H1 (cell line): ENCODE measurements around the gene RASSF4. TPM values are rescaled to one million over a fixed set of nuclear protein-coding genes. Genes with fewer than 3 reads are reported as not detected.

Experiments used
- CTCF ChIA-PET: fragments of 300-600 bp; sonication (Branson Sonifier 250); formaldehyde crosslinking; loops from one replicate; lab custom pipeline; 2021; ENCODE audit not compliant: partially characterized antibody; lab: Charles Lee
- POLR2A ChIA-PET: fragments of 300-600 bp; sonication (Branson Sonifier 250); formaldehyde crosslinking; loops from one replicate; lab custom pipeline; 2021; ENCODE audit warnings: inconsistent platforms; ENCODE audit not compliant: partially characterized antibody; lab: Charles Lee
- DNase-seq, 2 experiments: peaks; one replicate each; pipeline versions ENCODE4 v3.0.0 to v3.0.0-alpha.2; 2010 to 2022; ENCODE audit warnings: low spot score in 2 of 2, low read depth in 1 of 2, mixed read lengths in 1 of 2
- FAIRE-seq: peaks from 2 replicates; lab custom pipeline; 2011; peaks lifted over from hg19 to GRCh38; lab: Jason Lieb, UNC
- H2AFZ ChIP-seq: 2 replicates; pipeline ENCODE4 v1.8.1; 2012; ENCODE audit warnings: low read length, inconsistent platforms
- H2AK5ac ChIP-seq: 2 replicates; pipeline ENCODE4 v1.6.1; 2013; ENCODE audit warnings: low read depth, low read length
- H2BK120ac ChIP-seq: replicated peaks from 2 replicates; pipeline ENCODE3; 2013; ENCODE audit warnings: low read depth, low read length, inconsistent platforms
- H2BK12ac ChIP-seq: 2 replicates; pipeline ENCODE4 v1.6.1; 2013; ENCODE audit warnings: low read depth, low read length
- H2BK15ac ChIP-seq: 2 replicates; pipeline ENCODE4 v1.6.1; 2013; ENCODE audit warnings: low read length
- H2BK20ac ChIP-seq: 2 replicates; pipeline ENCODE4 v1.6.1; 2013; ENCODE audit warnings: low read length
- H2BK5ac ChIP-seq: 2 replicates; pipeline ENCODE4 v1.6.1; 2013; ENCODE audit warnings: low read depth, low read length
- H3K14ac ChIP-seq: 2 replicates; pipeline ENCODE4 v1.6.1; 2013; ENCODE audit warnings: inconsistent platforms; ENCODE audit not compliant: insufficient read length
- H3K18ac ChIP-seq: 2 replicates; pipeline ENCODE4 v1.6.1; 2013; ENCODE audit warnings: low read length; ENCODE audit errors: extremely low read depth
- H3K23ac ChIP-seq: 2 replicates; pipeline ENCODE4 v1.6.1; 2013; ENCODE audit warnings: inconsistent platforms; ENCODE audit not compliant: insufficient read length
- H3K23me2 ChIP-seq: 2 replicates; pipeline ENCODE4 v1.6.1; 2013; ENCODE audit warnings: low read depth, low read length
- H3K27ac ChIP-seq: 2 replicates; pipeline ENCODE4 v1.6.1; 2011; ENCODE audit warnings: low read depth, low read length, inconsistent platforms
- H3K27me3 ChIP-seq, 4 experiments: replicated peaks in 1 of 4; 1 replicate in 1 of 4; 2 replicates in 3 of 4; pipeline versions ENCODE4 v1.6.1 to v1.8.1; 2011 to 2013; ENCODE audit warnings: low read length in 3 of 4, mild to moderate bottlenecking in 3 of 4, inconsistent platforms in 2 of 4, mixed read lengths in 2 of 4, moderate library complexity in 1 of 4; ENCODE audit not compliant: control insufficient read depth in 3 of 4, insufficient read depth in 3 of 4; ENCODE audit errors: extremely low read depth in 1 of 4
- H3K36me3 ChIP-seq, 4 experiments: 2 replicates each; pipeline versions ENCODE4 v1.6.1 to v1.8.1; 2011 to 2013; ENCODE audit warnings: mild to moderate bottlenecking in 4 of 4, low read length in 3 of 4, moderate library complexity in 2 of 4, control low read depth in 1 of 4, inconsistent platforms in 1 of 4; ENCODE audit not compliant: insufficient read depth in 4 of 4, control insufficient read depth in 2 of 4
- H3K4ac ChIP-seq: replicated peaks from 2 replicates; pipeline ENCODE3; 2013; ENCODE audit warnings: low read length, low read depth, mixed read lengths, inconsistent platforms; ENCODE audit not compliant: insufficient read length
- H3K4me1 ChIP-seq, 4 experiments: replicated peaks in 1 of 4; 1 replicate in 1 of 4; 2 replicates in 3 of 4; pipeline versions ENCODE4 v1.6.1 to v1.8.1; 2011 to 2013; ENCODE audit warnings: low read length in 3 of 4, inconsistent platforms in 2 of 4, mixed read lengths in 1 of 4; ENCODE audit not compliant: insufficient read depth in 4 of 4, control insufficient read depth in 3 of 4
- H3K4me2 ChIP-seq, 2 experiments: 2 replicates each; pipeline versions ENCODE4 v1.6.1 to v1.8.1; 2011 to 2013; ENCODE audit warnings: low read depth in 2 of 2, low read length in 2 of 2, control low read depth in 1 of 2, inconsistent platforms in 1 of 2, mild to moderate bottlenecking in 1 of 2; ENCODE audit not compliant: insufficient read depth in 1 of 2
- H3K4me3 ChIP-seq, 4 experiments: fragments of 200-600, 300-600 bp in 1 of 4; sonication (generic), shearing (Covaris generic), sonication (Bioruptor Twin) in 1 of 4; 2 replicates each; pipeline versions ENCODE4 v1.5.1 to v1.8.1; 2011 to 2016; ENCODE audit warnings: low read length in 4 of 4, low read depth in 3 of 4, control low read depth in 2 of 4, inconsistent platforms in 2 of 4, mild to moderate bottlenecking in 2 of 4, mixed read lengths in 1 of 4, moderate library complexity in 1 of 4; ENCODE audit not compliant: insufficient read depth in 2 of 4; ENCODE audit errors: extremely low read depth in 1 of 4
- H3K56ac ChIP-seq: replicated peaks from 2 replicates; pipeline ENCODE3; 2013; ENCODE audit warnings: low read depth, mild to moderate bottlenecking, mixed read lengths, low read length, inconsistent platforms; ENCODE audit not compliant: insufficient read length
- H3K79me1 ChIP-seq: 2 replicates; pipeline ENCODE4 v1.6.1; 2013; ENCODE audit warnings: low read depth, low read length, control low read depth
- H3K79me2 ChIP-seq, 2 experiments: 2 replicates each; pipeline versions ENCODE4 v1.6.1 to v1.8.1; 2012 to 2013; ENCODE audit warnings: low read length in 2 of 2, mild to moderate bottlenecking in 2 of 2, inconsistent platforms in 1 of 2; ENCODE audit not compliant: insufficient read depth in 2 of 2, control insufficient read depth in 1 of 2
- H3K9ac ChIP-seq, 4 experiments: replicated peaks in 1 of 4; 1 replicate in 1 of 4; 2 replicates in 3 of 4; pipeline versions ENCODE4 v1.6.1 to v1.8.1; 2011 to 2013; ENCODE audit warnings: low read depth in 3 of 4, low read length in 3 of 4, control low read depth in 2 of 4, mild to moderate bottlenecking in 2 of 4, moderate library complexity in 2 of 4, inconsistent platforms in 1 of 4; ENCODE audit errors: extremely low read depth in 1 of 4
- H3K9me3 ChIP-seq, 2 experiments: 2 replicates each; pipeline versions ENCODE4 v1.6.1 to v1.8.1; 2012 to 2013; ENCODE audit warnings: mild to moderate bottlenecking in 2 of 2, moderate library complexity in 2 of 2, control low read depth in 1 of 2, inconsistent platforms in 1 of 2, low read depth in 1 of 2, low read length in 1 of 2, mixed read lengths in 1 of 2; ENCODE audit not compliant: insufficient read depth in 2 of 2
- H4K20me1 ChIP-seq, 2 experiments: replicated peaks in 1 of 2; 2 replicates each; pipeline versions ENCODE3 to v1.8.1; 2011 to 2013; ENCODE audit warnings: inconsistent platforms in 2 of 2, low read length in 2 of 2, mild to moderate bottlenecking in 1 of 2; ENCODE audit not compliant: insufficient read depth in 2 of 2, control insufficient read depth in 1 of 2
- H4K5ac ChIP-seq: 2 replicates; pipeline ENCODE4 v1.6.1; 2013; ENCODE audit warnings: low read length, low read depth, mixed read lengths, inconsistent platforms; ENCODE audit not compliant: insufficient read length
- H4K8ac ChIP-seq: 2 replicates; pipeline ENCODE4 v1.8.0; 2013; ENCODE audit warnings: mild to moderate bottlenecking, moderate library complexity, low read length, inconsistent platforms; ENCODE audit not compliant: insufficient read depth; ENCODE audit errors: extremely low read depth
- H4K91ac ChIP-seq: replicated peaks from 2 replicates; pipeline ENCODE3; 2013; ENCODE audit warnings: low read length, mixed read lengths, inconsistent platforms; ENCODE audit not compliant: insufficient read length
- EP300 ChIP-seq, 2 experiments: IDR thresholded peaks; 1 replicate in 1 of 2; 2 replicates in 1 of 2; pipeline ENCODE4 v1.6.1; 2011 to 2012; ENCODE audit warnings: low read depth in 2 of 2, low read length in 2 of 2, mild to moderate bottlenecking in 2 of 2, borderline replicate concordance in 1 of 2, inconsistent platforms in 1 of 2, moderate library complexity in 1 of 2
- WGBS, 2 experiments: shearing (Covaris generic) in 1 of 2; methylation state at CpG; one replicate each; pipeline versions ENCODE4 v1.1.6 to v1.1.7; 2013 to 2015; ENCODE audit warnings: low lambda C conversion rate in 2 of 2, mixed read lengths in 2 of 2, inconsistent platforms in 1 of 2, low coverage in 1 of 2, missing lambda C conversion rate in 1 of 2; ENCODE audit not compliant: insufficient replicate concordance in 2 of 2, insufficient coverage in 1 of 2, insufficient read length in 1 of 2; ENCODE audit errors: extremely low coverage in 1 of 2, missing lambda C conversion rate in 1 of 2; 5-methylcytosine and 5-hydroxymethylcytosine counted together
- polyA plus RNA-seq, 7 experiments: library from polyadenylated mRNA; depleted of rRNA in 3 of 7; stranded (reverse) in 5 of 7; unstranded in 2 of 7; fragments of >200 nt in 5 of 7; fragments of 200-250 nt in 2 of 7; gene quantifications; 1 replicate in 5 of 7; 2 replicates in 1 of 7; 4 replicates in 1 of 7; pipeline versions ENCODE4 v1.2.1 to v1.2.3, GENCODE V29; 2011 to 2013; ENCODE audit warnings: missing spikeins in 2 of 7, mixed read lengths in 2 of 7
- total RNA-seq: library from RNA; stranded (reverse); fragmentation: NEBNext Ultra II Directional; extraction: Animal tissue kit (Norgen Biotek cat#: 25700); gene quantifications from 2 replicates; pipeline ENCODE4 v1.2.1, GENCODE V29; 2021

The RASSF4 gene
- total and polyA plus RNA-seq, 2 of the 8 experiments (the other 6 are each of a cell fraction or from before 2014, with no cell fraction given) = 14.3 to 14.5 TPM

DNA sequence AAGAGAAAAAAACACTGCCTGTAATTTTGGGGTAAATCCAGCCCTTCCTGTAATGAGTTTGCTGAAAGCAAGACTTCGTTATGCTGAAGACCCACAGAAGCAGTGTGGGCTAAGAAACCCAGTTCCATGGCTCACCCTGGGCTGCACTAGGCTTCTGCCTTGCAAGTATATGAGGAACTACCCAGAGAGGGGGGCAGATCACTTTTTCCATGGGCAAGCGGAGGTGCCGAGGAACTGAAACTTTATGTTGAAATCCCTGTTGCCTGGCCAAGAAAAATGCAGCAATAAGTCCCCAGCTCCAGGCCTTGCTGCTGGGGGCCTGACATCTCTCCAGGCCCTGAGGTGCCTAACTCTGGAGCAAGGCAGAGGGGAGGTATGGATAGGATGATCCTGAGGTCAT lies 8.5 kb downstream of the RASSF4 start:
- no peak overlapping the region for H3K56ac ChIP-seq
- no peak overlapping the region for H4K8ac ChIP-seq
- H3K23me2 ChIP-seq = peaks cover 5% of the 10 kb centered on the region; the same call in 1 of the 2 replicates
- peaks cover 5% of the 10 kb centered on the region; the same call in 1 of the 2 replicates for H3K79me1 ChIP-seq
- H3K36me3 ChIP-seq = peaks cover 0 to 6% (median 0%) of the 10 kb centered on the region in 4 experiments; a peak in 3 of 8 replicates
- H3K79me2 ChIP-seq = no peaks in the 10 kb centered on the region
- FAIRE-seq (no peak), DNase-seq (no peak)
- no peak overlapping the region for H3K23ac ChIP-seq
- 0 out of 2 replicates have a peak overlapping the region, but pooled peaks have one; percentile 55 for H2BK20ac ChIP-seq
- no peaks in the 10 kb centered on the region; a peak in 1 of 7 replicates for H3K27me3 ChIP-seq
- H3K14ac ChIP-seq = no peak overlapping the region
- H3K4me2 ChIP-seq = no peak overlapping the region
- H3K4ac ChIP-seq = no peak overlapping the region
- H3K9me3 ChIP-seq = no peaks in the 10 kb centered on the region
- peak overlapping the region; percentile 56; the same call in 1 of the 2 replicates for H2BK5ac ChIP-seq
- H3K27ac ChIP-seq = no peak overlapping the region
- no peak overlapping the region for H2BK12ac ChIP-seq
- H4K91ac ChIP-seq = no peak overlapping the region
- 90% methylated on average over 3 of the region's 3 CpGs; no CpG with 5 or more reads in 1 of the 2 experiments for WGBS, 2 experiments
- H3K9ac ChIP-seq = no peak overlapping the region
- no peak for TF ChIP-seq EP300 (IDR thresholded peaks at IDR 0.05; ENCODE audit: borderline replicate concordance in 1 of 2, low read depth in 2 of 2, low read length in 2 of 2)
- H2BK15ac ChIP-seq = peak overlapping the region; percentile 25; the same call in 1 of the 2 replicates
- peaks cover 0 to 2% of the 10 kb centered on the region in 2 experiments for H4K20me1 ChIP-seq
- H2BK120ac ChIP-seq = no peak overlapping the region
- ChIA-PET POLR2A (interaction anchor here (0.9 to 1.2 kb wide), 3 partner anchors 11 to 60 kb away, joined by 3 to 4 read pairs (median 3); partner anchors contain the start of gene DEPP1), CTCF (interaction anchor here (1.0 to 11.2 kb wide), 8 partner anchors 8 to 43 kb away, joined by 3 to 143 read pairs (median 24); partner anchors contain the start of gene DEPP1)
- H2AFZ ChIP-seq = no peak overlapping the region
- no peak overlapping the region for H4K5ac ChIP-seq
- H3K4me1 ChIP-seq = peaks cover 18 to 39% (median 26%) of the 10 kb centered on the region in 4 experiments
- H2AK5ac ChIP-seq = peak overlapping the region; percentile 83; the same call in 1 of the 2 replicates
- H3K18ac ChIP-seq = no peak overlapping the region
- H3K4me3 ChIP-seq = no peak overlapping the region
